ENCODE measurements around the gene RCL1.
"Not testable (repeated sequence)": the region's sequence is repeated elsewhere in the genome, so short reads cannot be mapped to it uniquely, and the experiment has no call there.

The RCL1 gene

DNA sequence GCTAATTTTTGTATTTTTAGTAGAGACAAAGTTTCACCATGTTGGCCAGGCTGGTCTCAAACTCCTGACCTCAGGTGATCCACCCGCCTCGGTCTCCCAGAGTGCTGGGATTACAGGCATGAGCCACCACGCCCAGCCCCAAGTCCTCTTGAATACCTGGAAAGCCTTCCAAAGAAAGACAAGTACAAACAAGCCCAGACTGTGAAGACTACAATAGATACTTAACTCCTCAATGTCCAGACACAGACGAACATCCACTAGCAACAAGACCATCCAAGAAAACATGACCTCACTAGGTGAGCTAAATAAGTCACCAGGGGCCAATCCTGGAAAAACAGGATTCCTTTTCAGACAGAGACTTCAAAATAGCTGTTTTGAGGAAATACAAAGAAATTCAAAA, 9.6 kb upstream of the RCL1 start:
- not testable (repeated sequence) for DNase-seq (ENCODE audit: low read depth in 2 of 2)

DNA sequence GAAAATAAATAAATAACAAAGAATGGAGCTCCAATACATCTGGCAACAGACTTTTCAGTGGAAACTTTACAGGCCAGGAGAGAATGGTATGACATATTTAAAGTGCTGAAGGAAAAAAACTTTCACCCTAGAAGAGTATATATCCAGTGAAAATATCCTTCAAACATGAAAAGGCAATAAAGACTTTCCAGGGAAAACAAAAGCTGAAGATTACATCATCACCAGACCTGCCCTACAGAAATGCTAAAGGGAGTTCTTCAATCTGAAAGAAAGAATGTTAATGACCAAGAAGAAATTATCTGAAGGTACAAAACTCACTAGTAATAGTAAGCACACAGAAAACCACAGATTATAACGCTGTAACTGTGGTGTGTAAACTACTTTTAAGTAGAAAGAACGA, 8.3 kb upstream of the RCL1 start:
- no peak for DNase-seq (ENCODE audit: low read depth in 2 of 2)

DNA sequence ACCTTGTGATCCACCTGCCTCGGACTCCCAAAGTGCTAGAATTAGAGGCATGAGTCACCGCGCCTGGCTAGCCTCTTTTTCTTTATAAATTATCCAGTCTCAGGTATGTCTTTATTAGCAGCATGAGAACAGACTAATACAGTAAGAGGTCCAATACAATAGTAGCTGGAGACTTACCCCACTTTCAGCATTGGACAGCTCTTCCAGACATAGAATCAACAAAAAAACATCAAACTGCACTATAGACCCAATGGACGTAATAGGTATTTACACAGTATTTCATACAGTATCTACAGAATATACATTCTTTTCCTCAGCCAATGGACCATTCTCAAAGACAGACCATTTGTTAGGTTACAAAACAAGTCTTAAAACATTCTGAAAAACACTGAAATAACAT, 6.1 kb upstream of the RCL1 start:
- no peak for DNase-seq (ENCODE audit: low read depth in 2 of 2)

- no peak for DNase-seq (ENCODE audit: low read depth in 2 of 2)
Measured at GRCh38 chr9:4787876-4788275, 4.9 kb upstream of the RCL1 start.

- DNase-seq (ENCODE audit: low read depth in 2 of 2) = no peak
Measured at GRCh38 chr9:4788703-4789102, 4.0 kb upstream of the RCL1 start.

DNA sequence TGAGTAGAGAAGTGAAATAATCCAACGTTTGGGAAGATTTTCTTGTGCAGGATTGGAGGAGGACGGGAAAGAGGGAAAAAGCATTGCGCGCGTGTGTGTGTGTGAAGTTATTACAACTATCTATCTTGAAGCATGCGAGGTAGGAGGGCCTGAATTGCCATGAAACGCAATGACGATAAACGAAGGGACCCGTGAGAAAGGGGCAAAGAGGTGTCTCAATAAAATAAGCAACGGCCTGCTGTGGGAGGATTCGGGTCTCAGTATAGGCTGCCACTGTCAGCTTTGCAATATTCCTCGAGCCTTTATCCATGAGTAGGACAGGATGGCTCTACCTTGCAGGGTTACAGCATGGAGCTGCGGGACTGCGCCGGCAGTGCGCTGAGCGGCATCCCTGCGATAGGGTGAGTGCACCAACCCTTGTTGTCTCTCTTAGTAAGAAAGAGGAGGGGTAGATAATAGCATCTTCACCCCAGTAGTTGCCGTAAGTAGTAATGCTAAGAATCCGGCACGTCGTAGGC, 631 bp upstream of the RCL1 start:
- no peak for DNase-seq (ENCODE audit: low read depth in 2 of 2)

GRCh38 chr9:4793459-4794395, 983 bp downstream of the RCL1 start:
- DNase-seq (ENCODE audit: low read depth in 2 of 2) = no peak

DNA sequence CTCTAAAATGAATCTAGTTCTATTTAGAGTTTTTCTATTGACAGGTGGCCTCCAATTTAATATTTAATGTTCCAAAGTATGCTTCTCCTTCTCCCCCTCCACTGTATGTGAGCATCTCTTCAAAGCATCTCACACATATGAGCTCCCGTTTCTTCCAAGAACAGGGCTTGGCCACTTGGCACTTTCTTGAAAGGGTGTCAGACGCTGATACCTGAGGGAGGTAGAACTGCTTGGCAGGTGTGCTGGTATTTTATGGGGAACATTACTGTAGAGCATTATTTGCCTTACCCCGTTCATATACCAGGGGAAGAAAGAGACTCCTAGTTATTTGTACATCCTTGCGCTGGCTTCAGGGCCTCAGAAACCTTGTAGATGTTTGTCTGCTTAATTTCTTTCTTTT, 1.9 kb downstream of the RCL1 start:
- no peak for DNase-seq (ENCODE audit: low read depth in 2 of 2)

- DNase-seq (ENCODE audit: low read depth in 2 of 2) = not testable (repeated sequence)
Measured at GRCh38 chr9:4795108-4795507, 2.4 kb downstream of the RCL1 start.

- DNase-seq (ENCODE audit: low read depth in 2 of 2) = no peak
Measured at GRCh38 chr9:4796530-4796929, 3.8 kb downstream of the RCL1 start.

- DNase-seq (ENCODE audit: low read depth in 2 of 2) = no peak
Measured at GRCh38 chr9:4796988-4797853, 4.5 kb downstream of the RCL1 start.

DNA sequence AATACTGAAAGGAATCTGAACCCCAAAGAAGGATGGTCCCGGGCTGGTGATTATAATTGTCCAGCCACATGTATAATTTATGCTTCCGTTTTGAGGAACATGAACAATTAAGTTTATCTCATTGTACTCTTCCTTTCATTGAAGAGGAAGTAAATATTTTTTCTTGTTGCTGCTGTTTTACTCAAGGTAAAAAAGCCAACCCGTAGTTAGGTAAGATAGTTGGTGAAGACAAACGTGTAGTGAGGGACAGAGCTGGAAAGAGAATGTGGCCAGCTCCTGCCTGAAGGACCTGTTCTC, 5.1 kb downstream of the RCL1 start:
- no peak for DNase-seq (ENCODE audit: low read depth in 2 of 2)

DNA sequence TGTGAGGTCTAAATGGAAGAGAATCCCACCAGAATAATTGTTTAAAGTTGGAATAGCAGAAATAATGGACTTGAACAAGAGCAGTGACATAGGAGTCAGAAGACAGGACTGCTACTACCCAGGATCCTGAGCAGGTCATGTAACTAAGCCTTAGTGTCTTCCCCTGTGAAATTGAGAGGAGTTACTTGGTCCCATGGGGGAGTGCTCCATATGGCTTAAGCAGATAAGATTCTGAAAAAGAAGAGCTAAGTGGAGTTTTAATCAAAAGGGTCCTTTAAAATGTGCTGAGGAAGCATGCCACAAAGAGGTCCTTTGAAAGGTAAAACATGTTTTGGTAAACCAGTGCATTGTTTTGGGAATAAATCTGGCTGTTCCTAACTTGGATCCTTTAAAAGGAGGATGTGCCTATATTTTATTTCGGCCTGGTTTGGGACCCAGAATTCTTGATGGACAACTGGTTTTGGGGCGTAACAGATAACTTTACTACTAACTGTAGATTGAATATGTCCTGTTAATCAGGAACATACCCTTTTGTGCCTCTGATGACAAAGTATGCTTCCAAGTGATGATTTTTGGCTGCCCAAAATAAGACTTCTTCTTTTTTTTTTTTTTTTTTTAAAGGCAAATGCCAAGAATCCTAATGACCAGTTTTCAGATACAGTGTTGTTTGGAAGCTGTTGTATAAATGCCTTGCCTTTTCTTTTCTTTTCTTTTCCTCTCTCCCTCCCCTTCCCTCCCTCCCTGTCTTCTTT, 5.7 kb downstream of the RCL1 start:
- no peak for DNase-seq (ENCODE audit: low read depth in 2 of 2)

DNA sequence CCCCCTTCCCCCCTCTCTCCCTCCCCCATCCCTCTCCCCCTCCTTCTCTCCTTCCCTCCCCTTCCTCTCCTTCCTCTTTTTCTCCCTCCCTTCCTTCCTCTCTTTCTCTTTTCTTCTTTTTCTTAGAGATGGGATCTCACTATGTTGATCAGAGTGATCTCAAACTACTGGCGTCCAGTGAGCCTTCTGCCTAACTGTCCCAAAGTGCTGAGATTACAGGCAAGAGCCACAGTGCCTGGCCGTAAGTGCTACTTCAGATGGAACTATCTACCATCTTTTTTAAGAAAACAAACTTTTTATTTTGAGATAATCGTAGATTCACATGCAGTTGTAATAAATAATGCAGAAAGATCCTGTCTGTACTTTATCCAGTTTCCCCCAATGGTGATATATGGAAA, 6.3 kb downstream of the RCL1 start:
- no peak for DNase-seq (ENCODE audit: low read depth in 2 of 2)

GRCh38 chr9:4799775-4800174, 7.0 kb downstream of the RCL1 start:
- DNase-seq (ENCODE audit: low read depth in 2 of 2) = no peak

DNA sequence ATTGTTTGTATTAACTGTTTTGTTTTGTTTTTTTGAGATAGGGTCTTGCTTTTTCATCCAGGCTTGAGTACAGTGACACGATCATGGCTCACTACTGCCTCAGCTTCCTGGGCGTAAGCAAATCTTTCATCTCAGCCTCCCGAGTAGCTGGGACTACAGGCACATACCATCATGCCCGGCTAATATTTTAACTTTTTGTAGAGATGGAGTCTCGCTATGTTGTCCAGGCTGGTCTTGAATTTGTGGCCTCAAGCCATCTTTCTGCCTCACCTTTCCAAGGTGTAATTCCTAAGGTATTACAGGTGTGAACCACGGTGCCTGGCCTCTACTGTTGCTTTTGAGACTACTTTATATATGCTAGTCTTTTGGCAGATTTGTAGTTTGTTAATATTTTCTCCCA, 8.4 kb downstream of the RCL1 start:
- no peak for DNase-seq (ENCODE audit: low read depth in 2 of 2)

DNA sequence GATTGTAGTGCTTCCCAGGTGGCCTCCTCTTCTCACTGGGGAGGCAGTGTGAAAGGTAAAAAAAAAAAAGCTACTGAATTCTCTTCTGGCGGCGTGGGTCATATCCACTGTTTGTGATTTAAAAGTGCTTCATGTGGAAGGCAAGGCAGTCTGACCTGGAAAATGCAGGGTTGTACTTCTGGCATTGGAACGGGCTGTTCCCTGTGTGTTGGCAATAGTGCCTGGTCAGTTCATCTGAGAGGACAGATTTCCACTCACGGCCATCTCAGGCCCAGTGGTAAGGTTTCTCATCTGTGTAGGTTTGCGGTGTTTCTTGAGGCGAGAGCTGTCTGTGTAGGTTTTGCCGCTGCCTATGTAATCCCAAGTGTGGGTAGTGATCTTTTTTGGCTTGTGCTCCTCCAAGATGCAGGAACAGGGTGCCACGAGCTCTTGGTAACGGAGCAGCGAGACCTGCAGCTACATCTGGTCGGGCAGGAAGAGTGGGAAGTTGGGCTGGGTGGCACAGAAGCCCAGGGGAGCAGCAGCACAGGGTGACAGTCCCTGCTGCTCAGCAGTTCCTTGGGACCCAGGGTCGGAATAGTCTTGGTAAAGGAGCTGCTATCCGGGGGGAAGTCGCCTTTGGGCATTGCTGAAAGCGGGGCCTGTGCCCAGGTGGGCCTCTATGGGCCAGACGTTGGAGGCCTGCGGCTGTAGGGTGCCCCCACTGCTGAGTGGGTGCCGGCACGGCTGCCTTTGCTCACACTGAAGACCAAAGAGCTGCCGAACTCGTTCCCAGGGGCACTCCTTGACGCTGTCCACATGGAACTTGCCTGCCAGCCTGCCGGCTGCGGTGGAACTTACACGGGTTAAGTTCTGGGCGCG, 11.2 kb downstream of the RCL1 start:
- DNase-seq (ENCODE audit: low read depth in 2 of 2) = no peak

DNA sequence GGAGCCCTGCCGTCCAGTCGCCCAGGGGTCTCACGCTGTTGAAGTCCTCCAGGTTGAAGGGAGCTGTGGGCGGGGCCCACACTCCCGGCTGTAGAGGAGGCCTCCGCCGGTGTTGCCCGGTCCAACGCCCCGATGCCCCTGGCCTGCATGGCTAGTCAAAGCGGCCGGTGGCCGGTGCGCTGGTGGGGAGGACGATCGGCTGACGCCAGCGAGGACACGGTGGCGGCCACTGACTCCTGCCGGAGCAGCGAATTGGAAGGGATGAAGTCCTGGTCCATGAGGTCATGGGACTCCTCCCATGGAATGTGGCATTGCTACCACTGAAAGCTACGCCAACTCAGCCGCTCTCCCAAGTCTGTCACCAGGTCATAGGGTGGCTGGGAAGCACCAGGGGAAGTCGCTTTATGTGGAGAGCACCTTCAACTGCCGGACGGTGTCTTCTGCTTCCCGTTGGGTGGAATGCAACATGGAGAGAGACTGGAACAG, 11.8 kb downstream of the RCL1 start:
- no peak for DNase-seq (ENCODE audit: low read depth in 2 of 2)

- no peak for DNase-seq (ENCODE audit: low read depth in 2 of 2)
Measured at GRCh38 chr9:4805191-4805918, 12.6 kb downstream of the RCL1 start.

GRCh38 chr9:4810565-4810964, 17.8 kb downstream of the RCL1 start:
- DNase-seq (ENCODE audit: low read depth in 2 of 2) = no peak

Data from stimulated activated CD8-positive, alpha-beta memory T cell treated with anti-CD3 and anti-CD28 coated beads, Interleukin-15, amount 100 ng/mL, for 48 hours (primary cell).